Activated naive CD8-positive, alpha-beta T cell treated with anti-CD3 and anti-CD28 coated beads, Interleukin-2, amount 50 U/mL, for 16 hours (primary cell): Measurements from ENCODE around the gene FAM83D.
A peak's percentile ranks its signal among the peaks of the same experiment; 100 is the strongest.
"Not testable (repeated sequence)": the region's sequence is repeated elsewhere in the genome, so short reads cannot be mapped to it uniquely, and the experiment has no call there.

Source experiments
- DNase-seq: peaks from one replicate; pipeline ENCODE4 v3.0.0-alpha.2; 2020; ENCODE audit warnings: low read depth, low spot score

The FAM83D gene

DNA sequence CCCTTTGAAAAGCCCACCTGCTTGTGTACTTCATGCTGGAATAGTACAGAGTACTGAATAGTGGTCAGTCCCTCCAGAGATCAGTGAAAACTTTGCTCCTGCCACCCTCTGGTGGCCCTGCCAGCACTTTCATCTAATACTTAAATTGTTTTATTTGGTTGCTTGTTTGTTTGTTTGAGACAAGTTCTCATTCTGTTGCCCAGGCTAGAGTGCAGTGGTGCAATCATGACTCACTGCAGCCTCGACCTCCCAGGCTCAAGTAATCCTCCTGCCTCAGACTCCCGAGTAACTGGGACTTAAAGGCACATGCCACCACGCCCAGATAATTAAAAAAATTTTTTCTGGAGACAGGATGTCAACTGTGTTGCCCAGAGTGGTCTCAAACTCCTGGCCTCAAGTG lies 9.1 kb downstream of the FAM83D start:
- no peak for DNase-seq

DNA sequence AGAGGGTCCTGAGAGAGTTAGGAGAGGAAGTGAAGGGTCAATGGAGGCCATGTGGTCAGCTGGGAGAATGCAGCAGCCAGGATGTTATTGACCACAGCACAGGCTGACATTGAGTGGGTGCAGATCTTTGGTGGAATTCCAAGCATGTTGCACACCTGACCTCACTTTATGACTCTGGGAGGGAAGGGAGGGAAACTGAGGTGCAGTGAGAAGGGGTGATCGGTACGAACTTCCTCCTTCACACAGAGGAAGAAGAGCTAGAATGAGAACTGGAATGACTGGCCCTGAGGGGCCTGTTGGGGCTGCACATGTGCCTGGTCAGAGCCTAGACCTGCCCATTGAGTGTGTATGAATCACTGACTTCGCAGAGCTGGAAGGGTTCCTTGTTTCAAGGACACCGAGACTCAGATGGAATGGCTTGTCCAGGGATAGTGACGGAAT lies 9.8 kb downstream of the FAM83D start:
- DNase-seq, result no peak

DNA sequence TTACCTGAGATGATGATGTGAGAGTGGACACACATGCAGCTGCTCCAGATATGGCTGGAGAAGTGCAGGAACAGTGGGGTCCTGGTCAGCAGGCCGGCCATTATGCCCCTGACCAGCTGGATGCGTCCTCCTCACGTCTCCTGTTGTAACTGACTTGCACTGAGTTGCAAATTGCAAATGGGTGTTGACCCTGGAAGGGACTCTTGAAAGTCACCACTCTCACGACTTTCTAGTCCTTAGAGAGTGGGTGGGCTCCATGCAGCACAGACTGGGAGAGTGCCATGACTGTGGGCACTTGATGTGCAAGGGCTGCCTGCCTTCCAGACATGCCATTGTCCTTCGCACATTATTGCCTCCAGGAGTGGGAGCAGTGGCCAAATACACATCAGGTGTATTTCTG lies 10.8 kb downstream of the FAM83D start:
- no peak for DNase-seq

DNA sequence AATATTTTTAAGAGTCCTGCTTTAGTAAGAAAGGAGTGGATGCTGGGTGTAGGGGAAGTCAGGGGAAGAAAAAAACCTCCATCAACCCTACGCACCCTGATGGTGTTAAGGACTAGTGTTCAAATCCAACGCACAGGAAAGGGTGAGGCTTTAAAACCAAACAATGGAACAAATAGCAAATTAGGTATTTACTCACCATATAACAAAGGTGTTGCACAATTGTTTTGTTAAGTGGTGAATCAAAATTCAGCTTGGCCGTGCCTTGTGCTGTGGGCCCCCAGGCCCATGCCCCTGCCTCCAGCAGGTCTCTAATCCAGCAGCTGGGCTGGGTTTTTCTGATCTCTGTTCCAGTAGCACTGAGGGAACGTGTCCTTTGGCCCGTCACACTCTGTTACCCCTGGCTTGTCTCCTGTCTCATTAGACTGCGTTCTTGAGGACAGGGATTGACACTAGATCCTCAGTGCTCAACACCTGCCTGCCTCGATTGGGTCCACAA lies 11.8 kb downstream of the FAM83D start:
- DNase-seq, result no peak

DNA sequence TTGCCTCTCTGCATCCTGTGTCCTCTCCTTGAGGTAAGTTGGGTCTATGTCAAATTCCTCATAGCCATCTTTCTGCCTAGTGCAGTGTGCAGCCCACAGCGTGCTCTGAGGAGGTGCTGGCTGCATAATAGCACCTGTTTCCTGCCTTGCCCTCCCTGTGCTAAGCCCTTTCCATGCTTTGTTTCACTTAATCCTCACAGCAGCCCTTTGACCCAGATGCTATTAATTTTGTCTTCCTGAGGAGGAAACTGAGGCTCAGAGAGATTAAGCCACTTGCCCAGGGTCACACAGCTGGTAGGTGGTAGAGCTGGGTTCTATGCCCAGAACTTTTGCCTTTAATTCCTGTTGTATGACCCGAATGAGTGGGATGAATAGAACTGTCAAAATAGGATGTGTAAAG lies 13.5 kb downstream of the FAM83D start:
- DNase-seq, result no peak

DNA sequence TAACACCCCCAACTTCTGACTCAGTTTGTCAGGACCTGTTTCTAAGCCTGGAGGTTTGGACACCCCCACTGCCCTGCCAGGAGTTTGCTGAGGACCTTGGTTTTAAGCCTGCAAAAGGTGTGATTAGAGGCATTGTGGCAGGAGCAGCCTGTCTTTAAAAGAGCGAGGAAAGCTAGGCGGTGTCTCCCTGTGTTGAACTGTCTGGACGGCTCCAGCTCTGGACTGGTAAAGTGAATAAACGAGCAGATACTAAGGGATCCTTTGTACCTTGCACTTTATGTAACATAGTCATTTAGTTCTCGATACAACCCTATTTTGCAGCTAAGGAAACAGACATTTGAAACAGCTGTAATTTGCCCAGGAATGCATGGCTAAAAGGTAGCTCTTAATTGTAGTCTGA lies 14.4 kb downstream of the FAM83D start:
- DNase-seq, result no peak

DNA sequence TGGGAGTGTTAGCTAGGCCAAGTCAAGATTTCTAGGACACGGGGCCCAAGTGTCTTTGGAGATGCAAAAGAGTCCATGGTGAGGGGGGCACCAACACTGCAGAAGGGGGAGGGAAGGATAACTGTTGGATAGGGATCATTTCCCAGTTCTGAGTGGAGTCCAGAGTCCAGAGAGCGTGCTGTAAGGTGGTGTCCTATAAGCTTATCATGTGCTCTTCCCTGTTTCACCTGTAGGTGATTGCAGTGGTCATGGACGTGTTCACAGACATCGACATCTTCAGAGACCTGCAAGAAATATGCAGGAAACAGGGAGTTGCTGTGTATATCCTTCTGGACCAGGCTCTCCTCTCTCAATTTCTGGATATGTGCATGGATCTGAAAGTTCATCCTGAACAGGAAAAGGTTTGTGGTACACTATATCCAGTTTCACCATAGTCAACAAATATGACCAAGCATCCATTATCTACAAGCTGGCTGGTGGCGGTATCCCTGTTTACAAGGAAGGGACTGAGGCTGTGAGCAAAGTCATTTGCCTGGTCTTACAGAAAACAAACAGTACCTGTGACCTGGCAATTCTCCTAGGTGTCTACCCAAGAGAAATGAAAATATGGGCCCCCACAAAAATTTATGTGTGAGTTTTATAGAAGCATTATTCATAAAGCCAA lies 15.6 kb downstream of the FAM83D start:
- no peak for DNase-seq

DNA sequence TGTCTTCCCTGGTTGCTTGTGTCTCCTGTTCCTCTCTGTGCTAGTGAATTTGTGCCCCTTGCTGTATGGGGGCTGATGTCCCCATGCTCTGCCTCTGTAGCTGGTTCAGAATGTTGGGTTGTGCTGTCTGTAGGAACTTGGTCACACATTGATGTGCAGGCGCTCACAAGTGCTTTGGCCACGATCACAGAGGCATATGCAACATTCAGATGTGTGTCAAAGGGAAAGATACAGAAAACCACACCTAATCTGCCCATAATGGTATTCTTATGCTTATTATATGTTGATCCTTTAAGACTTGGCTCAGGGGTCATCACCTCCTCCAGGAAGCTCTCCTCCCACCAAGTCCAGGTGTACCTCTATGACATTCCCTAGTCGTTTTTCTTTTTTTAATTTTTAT lies 18.8 kb downstream of the FAM83D start:
- DNase-seq, result no peak

DNA sequence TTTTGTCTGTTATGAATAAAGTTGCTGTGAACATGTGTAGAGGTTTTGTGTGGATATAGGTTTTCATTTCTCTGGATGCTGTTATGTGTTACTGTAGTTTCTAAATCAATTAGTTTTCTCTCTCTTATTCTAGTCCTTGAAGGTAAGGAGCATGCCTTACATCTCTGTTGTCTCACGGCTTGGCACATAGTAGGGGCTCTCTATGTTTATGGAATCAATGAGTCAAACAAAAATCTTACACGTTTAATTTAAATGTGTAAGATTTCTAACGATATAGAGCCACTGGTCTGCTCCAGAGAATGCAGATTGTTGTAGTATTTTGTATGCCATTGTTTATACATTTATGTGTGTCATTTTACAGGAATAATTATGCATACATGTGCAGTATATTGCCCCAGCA lies 20.6 kb downstream of the FAM83D start:
- DNase-seq, result no peak

DNA sequence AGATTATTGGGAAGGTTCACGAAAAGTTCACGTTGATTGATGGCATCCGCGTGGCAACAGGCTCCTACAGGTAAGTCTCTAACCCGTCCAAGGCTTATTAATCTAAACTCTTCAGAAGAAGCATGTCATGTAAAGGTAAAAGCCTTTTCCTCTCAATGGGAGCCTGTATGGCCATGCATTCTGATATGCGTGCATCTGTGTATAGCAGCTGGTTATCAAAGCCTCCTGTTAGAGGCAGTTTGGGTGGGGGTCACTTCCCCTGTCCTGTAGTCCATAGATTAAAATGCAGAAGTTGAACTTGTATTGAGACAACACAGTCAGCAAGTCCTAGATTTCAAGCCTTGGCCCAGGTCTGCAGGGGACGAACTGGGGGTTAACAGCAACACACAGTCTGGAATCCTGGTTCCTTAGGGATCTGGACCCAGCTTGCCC lies 21.7 kb downstream of the FAM83D start:
- no peak for DNase-seq

DNA sequence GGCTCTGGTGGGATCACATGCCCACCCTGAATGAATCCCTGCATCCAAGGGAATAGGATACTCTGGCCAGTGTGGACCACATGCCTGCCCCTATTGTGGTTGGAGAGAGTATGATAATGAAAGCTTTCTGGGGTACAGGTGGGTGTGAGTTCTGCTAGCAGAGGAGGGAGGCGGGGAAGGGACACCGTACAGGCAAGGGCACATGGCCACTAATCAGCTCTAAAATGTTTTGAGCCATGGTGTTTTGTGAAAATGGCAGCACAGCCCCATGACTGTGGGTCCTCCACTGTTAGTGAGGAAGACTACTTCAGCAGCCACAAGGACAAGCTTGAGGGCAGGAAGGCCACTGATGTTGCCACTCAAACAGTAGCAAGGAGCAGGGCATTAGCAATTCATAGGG lies 24.0 kb downstream of the FAM83D start:
- DNase-seq, result no peak

DNA sequence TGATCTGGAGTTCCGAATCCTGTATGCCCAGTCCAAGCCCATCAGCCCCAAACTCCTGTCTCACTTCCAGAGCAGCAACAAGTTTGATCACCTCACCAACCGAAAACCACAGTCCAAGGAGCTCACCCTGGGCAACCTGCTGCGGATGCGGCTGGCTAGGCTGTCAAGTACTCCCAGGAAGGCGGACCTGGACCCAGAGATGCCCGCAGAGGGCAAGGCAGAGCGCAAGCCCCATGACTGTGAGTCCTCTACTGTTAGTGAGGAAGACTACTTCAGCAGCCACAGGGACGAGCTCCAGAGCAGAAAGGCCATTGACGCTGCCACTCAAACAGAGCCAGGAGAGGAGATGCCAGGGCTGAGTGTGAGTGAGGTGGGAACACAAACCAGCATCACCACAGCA lies 25.4 kb downstream of the FAM83D start:
- no peak for DNase-seq

DNA sequence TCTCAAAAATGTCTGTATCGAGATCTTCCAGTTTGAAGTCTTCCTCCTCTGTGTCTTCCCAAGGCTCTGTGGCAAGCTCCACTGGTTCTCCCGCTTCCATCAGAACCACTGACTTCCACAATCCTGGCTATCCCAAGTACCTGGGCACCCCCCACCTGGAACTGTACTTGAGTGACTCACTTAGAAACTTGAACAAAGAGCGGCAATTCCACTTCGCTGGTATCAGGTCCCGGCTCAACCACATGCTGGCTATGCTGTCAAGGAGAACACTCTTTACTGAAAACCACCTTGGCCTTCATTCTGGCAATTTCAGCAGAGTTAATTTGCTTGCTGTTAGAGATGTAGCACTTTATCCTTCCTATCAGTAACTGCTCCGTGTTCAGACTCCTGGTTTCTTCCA lies 25.9 kb downstream of the FAM83D start:
- no peak for DNase-seq

DNA sequence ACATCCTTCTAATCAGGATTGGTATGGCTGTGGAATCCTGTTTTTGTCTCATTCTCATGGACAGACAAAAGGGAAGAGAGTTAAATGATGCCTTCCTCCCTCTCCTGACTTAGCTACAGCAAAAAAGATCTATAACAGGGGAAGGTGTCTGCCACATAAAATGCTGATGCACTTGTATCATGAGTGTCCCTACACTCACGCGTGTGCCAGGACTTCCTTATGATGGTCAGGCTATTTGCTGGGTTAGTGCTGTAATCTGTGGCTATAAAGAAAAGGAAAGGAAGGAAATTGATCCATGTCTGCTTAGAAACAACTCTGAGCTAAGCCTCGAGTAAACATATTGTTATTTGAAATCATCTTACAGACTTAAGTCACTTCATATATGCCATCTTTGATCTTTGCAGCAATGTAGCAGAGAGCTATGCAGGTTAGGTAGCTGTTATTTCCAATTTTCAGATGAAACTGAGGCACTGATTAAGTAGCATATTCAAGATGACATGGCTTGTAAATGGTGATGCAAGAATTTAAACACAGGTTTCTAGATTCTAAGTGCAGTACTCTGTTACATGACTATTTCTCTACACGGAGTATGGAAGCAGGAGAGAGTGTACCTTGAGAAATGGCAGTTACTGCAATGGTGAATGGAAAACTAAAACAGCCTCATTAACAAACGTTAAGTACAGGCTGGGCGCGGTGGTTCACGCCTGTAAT lies 27.6 kb downstream of the FAM83D start:
- DNase-seq, result no peak

DNA sequence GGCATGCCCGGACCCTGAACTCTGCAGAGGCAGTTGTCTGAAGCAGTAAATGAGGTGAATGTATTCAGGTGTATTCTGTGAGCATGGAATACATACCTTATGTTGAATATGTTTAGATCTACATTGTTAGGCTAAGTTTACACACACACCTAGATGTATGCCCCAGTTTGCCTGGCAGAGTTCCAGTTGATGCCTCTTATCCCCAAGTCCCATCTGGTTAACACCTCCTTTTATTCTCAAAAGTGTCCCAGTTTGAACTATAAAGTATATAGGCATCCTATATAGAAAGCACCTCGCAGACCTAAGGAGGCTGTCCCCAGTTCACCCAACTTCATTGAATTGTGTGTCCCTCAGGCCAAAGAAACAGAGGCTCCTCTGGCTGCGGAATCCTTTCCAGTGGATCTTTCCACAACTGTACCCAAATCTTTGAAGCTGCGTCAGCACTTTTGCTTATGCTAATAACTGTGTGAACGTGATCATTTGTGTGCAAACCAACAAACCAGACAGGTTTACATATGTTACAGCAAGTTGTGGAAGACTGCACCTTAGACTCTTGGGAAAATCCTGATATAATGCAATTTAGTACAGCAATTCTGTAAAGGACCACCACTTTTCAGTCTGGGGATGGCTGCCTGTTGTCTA lies 31.1 kb downstream of the FAM83D start:
- DNase-seq, result no peak

DNA sequence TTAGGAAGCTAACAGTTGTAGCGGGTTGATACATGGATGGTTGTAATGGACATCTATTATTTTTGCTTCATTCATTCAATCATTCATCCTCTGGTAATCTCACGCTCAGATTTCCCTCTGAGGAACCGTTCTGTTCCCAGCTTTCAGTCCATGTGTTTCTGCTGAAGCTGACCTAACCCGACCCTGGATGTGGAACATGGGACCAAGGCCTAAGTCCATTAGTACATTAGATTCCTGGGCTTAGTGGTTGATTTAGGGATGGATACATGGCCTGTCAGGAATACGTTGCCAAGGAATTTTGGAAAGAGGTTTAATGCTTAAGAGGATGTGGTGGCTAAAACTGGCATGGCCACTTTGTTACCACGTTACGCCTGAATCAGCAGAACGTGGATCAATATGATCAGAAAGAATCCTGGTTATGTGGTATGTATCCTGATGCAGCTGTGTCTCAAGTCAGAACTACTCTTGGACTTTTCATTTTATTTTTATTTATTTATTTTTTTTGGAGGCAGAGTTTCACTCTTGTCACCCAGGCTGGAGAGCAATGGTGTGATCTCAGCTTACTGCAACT lies 31.8 kb downstream of the FAM83D start:
- DNase-seq, result no peak

DNA sequence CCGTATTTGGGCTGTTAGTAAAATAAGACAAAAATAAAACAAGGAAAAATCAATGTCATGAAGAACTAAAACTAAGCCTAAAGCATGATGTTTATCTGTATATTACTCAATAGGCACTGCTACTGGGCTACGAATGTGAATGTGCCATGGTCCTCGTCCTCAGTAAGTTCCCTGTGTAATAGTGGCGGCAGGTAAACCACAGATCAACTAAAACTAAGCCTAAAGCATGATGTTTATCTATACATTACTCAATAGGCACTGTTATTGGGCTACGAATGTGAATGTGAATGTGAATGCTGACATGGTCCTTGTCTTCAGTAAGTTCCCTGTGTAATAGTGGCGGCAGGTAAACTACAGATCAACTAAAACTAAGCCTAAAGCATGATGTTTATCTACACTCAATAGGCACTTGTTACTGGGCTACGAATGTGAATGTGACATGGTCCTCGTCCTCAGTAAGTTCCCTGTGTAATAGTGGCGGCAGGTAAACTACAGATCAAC lies 34.0 kb downstream of the FAM83D start:
- DNase-seq, result not testable (repeated sequence)

DNA sequence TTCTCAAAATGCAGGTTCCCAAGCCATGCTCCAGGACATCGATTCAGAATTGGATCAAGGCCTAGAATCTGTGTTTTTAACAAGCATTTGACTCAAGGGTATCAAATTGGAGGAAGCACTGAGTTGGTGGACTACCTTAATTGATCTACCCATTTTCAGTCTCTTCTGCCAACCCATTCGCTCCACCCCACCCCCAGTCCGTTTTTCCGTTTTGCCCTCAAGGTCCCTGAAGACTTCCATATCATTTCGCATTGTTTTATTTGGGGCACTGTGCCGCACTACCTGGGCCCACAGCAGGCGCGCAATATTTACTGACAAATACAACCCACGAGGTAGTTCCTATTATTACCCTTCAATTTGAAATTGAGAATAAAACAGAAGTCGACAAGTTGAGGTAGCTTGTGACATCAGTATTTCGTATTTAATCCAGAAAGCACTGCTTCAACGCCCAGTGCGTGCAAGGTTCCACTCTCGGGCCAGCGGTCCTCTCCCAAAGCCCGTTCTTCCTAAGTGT lies 35.4 kb downstream of the FAM83D start:
- DNase-seq, result no peak

DNA sequence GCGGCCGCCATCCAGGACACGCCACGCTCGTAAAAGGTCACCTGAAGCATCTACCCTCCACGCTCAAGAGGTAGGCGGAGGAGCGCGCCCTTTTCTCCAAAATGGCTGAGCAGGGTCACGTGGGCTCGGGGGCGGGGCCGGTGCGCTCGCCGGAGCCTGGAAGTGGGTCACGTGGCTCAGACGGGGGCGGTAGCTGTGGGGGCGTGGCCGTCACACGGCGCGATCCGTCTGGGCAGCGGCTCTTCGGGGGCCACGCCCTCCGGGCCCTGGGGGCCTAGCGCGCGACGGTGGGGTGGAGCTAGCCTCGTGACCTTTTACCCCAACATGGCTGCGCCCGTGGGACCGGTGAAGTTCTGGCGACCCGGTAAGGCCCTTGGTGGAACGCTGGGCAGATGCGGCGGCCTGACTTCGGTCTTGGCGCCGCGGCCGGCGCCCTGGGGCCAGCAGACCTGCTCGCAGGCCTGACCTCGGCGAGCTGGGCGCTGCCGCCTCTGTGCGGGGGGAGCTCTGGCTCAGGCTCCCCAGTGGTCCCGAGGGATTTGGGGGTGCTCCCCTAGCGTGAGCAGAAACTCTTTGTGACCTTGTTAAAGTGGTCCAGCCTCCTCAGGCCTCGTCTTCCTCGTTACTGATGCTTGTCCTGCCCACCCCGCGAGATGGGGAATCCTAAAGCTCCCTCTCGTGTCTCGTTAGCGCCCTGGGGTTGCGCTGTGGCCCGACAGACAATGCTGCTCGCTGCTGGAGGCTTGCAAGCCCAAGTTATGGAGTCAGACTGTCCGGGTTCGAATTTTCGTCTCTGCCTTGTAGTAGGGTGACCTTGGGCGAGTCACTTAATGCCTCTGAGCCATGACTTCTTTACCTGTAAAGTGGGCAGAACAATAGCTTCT lies 36.1 kb downstream of the FAM83D start, which contains the start of gene DHX35:
Gene DHX35, plus strand, starts transcription at position 301 of the 884 bp plus-strand sequence. Its CDS starts 24 bp downstream, at position 325.
- DNase-seq, result peak; percentile 98

DNA sequence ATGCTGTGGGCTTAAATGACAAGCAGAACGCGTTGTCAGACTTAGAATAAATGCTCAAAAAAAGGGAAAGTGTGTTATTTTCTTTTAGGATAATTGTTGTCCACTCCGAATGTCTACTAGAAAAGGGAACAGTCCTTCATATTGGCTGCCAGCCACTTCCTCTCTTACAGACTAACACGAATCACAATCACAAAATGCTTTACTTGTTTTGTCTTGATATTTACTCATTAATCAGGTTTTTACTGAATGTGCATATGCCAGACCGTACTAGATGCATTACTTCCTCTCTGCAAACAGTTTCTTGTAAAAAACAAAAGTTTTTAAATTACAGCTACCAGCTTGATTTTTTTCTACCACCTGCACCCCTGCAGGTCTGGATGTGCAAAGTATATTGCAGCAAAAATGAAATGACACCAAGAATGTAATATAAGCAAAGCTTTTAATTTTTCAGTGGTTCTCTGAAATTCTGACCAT lies 36.7 kb downstream of the FAM83D start:
- DNase-seq, result no peak

DNA sequence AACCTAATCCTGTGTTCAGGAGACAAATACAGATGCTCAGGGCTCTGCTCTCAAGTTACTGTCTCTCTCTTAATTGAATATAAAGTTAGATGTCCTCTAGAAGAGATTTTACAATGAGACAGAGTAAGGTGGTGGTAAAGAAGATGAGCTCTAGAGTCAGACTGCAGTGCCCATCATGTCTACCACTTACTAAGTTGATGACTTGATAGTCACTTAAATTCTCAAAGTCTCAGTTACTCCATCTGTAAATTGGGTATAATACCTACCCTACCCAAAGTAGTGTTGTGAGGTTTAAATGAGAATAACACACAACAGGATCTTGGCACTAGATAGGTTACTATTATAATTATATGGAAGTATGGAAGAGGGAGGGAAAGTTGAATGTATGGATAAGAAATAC lies 37.5 kb downstream of the FAM83D start:
- DNase-seq, result no peak
